ENCODE results near the gene FZD4.
"Not testable (repeated sequence)": the region's sequence is repeated elsewhere in the genome, so short reads cannot be mapped to it uniquely, and the experiment has no call there.

The FZD4 gene

GRCh38 chr11:86938203-86938899, 16.8 kb downstream of the FZD4 start:
- DNase-seq (ENCODE audit: low read depth, low spot score): no peak
- H3K4me3 ChIP-seq (ENCODE audit: low read depth, low read length): no peak overlapping the region
- in situ Hi-C loops (cut with HindIII; ENCODE audit: low sequenced_read_pairs): no loop called here
- no peak for TF ChIP-seq CTCF (IDR thresholded peaks at IDR 0.05; ENCODE audit: low read depth, low read length)

GRCh38 chr11:86937193-86937806, 17.9 kb downstream of the FZD4 start:
- DNase-seq (ENCODE audit: low read depth, low spot score); in situ Hi-C loops (cut with HindIII; ENCODE audit: low sequenced_read_pairs); H3K4me3 ChIP-seq (ENCODE audit: low read depth, low read length): not testable (repeated sequence)

GRCh38 chr11:86934926-86935579, 20.1 kb downstream of the FZD4 start:
- in situ Hi-C loops (cut with HindIII; ENCODE audit: low sequenced_read_pairs): no loop called here
- no peak overlapping the region for H3K4me3 ChIP-seq (ENCODE audit: low read depth, low read length)
- DNase-seq (ENCODE audit: low read depth, low spot score): no peak
- TF ChIP-seq CTCF (IDR thresholded peaks at IDR 0.05; ENCODE audit: low read depth, low read length): no peak

- no peak for DNase-seq (ENCODE audit: low read depth, low spot score)
- no peak overlapping the region for H3K4me3 ChIP-seq (ENCODE audit: low read depth, low read length)
- in situ Hi-C loops (cut with HindIII; ENCODE audit: low sequenced_read_pairs): no loop called here
- TF ChIP-seq CTCF (IDR thresholded peaks at IDR 0.05; ENCODE audit: low read depth, low read length): no peak
Observed at GRCh38 chr11:86934582-86934900, 20.7 kb downstream of the FZD4 start.

- no peak for DNase-seq (ENCODE audit: low read depth, low spot score)
- H3K4me3 ChIP-seq (ENCODE audit: low read depth, low read length): no peak overlapping the region
- in situ Hi-C loops (cut with HindIII; ENCODE audit: low sequenced_read_pairs): no loop called here
- no peak for TF ChIP-seq CTCF (IDR thresholded peaks at IDR 0.05; ENCODE audit: low read depth, low read length)
Observed at GRCh38 chr11:86933891-86934581, 21.2 kb downstream of the FZD4 start.

GRCh38 chr11:86932924-86933875, 22.0 kb downstream of the FZD4 start:
- DNase-seq (ENCODE audit: low read depth, low spot score): no peak
- no peak overlapping the region for H3K4me3 ChIP-seq (ENCODE audit: low read depth, low read length)
- in situ Hi-C loops (cut with HindIII; ENCODE audit: low sequenced_read_pairs): no loop called here
- TF ChIP-seq CTCF (IDR thresholded peaks at IDR 0.05; ENCODE audit: low read depth, low read length): no peak
